ENCODE data around the gene GPR42.

GPR42 gene

GRCh38 chr19:35417713-35418534 lies 47.1 kb downstream of the GPR42 start:
- in situ Hi-C loops (cut with MboI; ENCODE audit: low sequenced_read_pairs) = no loop called here

GRCh38 chr19:35419046-35419445 lies 48.2 kb downstream of the GPR42 start:
- in situ Hi-C loops (cut with MboI; ENCODE audit: low sequenced_read_pairs) = no loop called here

GRCh38 chr19:35419805-35420204 lies 48.9 kb downstream of the GPR42 start:
- in situ Hi-C loops (cut with MboI; ENCODE audit: low sequenced_read_pairs) = no loop called here

GRCh38 chr19:35421362-35421761 lies 50.5 kb downstream of the GPR42 start:
- in situ Hi-C loops (cut with MboI; ENCODE audit: low sequenced_read_pairs) = no loop called here
